ENCODE results near the gene TUFT1.
A peak's percentile ranks its signal among the peaks of the same experiment; 100 is the strongest.
"Not testable (repeated sequence)": the region's sequence is repeated elsewhere in the genome, so short reads cannot be mapped to it uniquely, and the experiment has no call there.

Gene TUFT1

GRCh38 chr1:151581921-151582320 is 41.8 kb downstream of the TUFT1 start:
- DNase-seq = no peak

- DNase-seq = no peak
Measured at GRCh38 chr1:151583796-151584195, 43.7 kb downstream of the TUFT1 start.

- no peak for DNase-seq
Measured at GRCh38 chr1:151584278-151584677, 44.2 kb downstream of the TUFT1 start.

GRCh38 chr1:151584780-151585179 is 44.7 kb downstream of the TUFT1 start:
- DNase-seq = no peak

- no peak for DNase-seq
Measured at GRCh38 chr1:151585622-151586021, 45.5 kb downstream of the TUFT1 start.

GRCh38 chr1:151590961-151591360 is 50.9 kb downstream of the TUFT1 start:
- DNase-seq = no peak

GRCh38 chr1:151593730-151594129 is 53.6 kb downstream of the TUFT1 start:
- no peak for DNase-seq

GRCh38 chr1:151594143-151594625 is 54.1 kb downstream of the TUFT1 start:
- DNase-seq = peak; percentile 86 to 89

GRCh38 chr1:151596166-151596953 is 56.3 kb downstream of the TUFT1 start:
- no peak for DNase-seq

- not testable (repeated sequence) for DNase-seq
Measured at GRCh38 chr1:151602550-151602949, 62.4 kb downstream of the TUFT1 start.

GRCh38 chr1:151604291-151604690 is 64.2 kb downstream of the TUFT1 start:
- DNase-seq = no peak

- no peak for DNase-seq
Measured at GRCh38 chr1:151606384-151606783, 66.3 kb downstream of the TUFT1 start.

GRCh38 chr1:151606857-151607256 is 66.7 kb downstream of the TUFT1 start:
- DNase-seq = no peak

- DNase-seq = no peak
Measured at GRCh38 chr1:151610142-151610541, 70.0 kb downstream of the TUFT1 start.

GRCh38 chr1:151611288-151611790 is 71.2 kb downstream of the TUFT1 start:
- DNase-seq = no peak

- peak; percentile 88 to 91 for DNase-seq
Measured at GRCh38 chr1:151611832-151612500, 71.9 kb downstream of the TUFT1 start, which contains the start of gene SNX27. Gene SNX27 (plus strand): TSS chr1:151612050. CDS start chr1:151612202, 152 bp downstream.

- peak; percentile 48 to 49 for DNase-seq
Measured at GRCh38 chr1:151612501-151613281, 72.6 kb downstream of the TUFT1 start.

GRCh38 chr1:151613282-151613780 is 73.2 kb downstream of the TUFT1 start:
- DNase-seq = no peak

GRCh38 chr1:151615711-151616504 is 75.8 kb downstream of the TUFT1 start:
- DNase-seq = no peak

- DNase-seq = no peak
Measured at GRCh38 chr1:151616505-151616849, 76.4 kb downstream of the TUFT1 start.

GRCh38 chr1:151618003-151618402 is 77.9 kb downstream of the TUFT1 start:
- DNase-seq = no peak

GRCh38 chr1:151618470-151618869 is 78.4 kb downstream of the TUFT1 start:
- no peak for DNase-seq

Data from activated T-cell treated with anti-CD3 and anti-CD28 coated beads, Interleukin-2, amount 50 U/mL, for 48 hours (primary cell).